Panc1 (cell line): ENCODE measurements around the gene HMX1. TPM values are rescaled to one million over a fixed set of nuclear protein-coding genes. Genes with fewer than 3 reads are reported as not detected.

Source experiments
- ATAC-seq: fragments of 200-7000 bp; cut with Tn5 transposase; 2 replicates; pipeline ENCODE4 v1.9.1; 2020; ENCODE audit warnings: mild to moderate bottlenecking, moderate library complexity
- BruUV-seq: library from RNA; stranded (reverse); fragments of 400-500 nt; replicated peaks from 2 replicates; lab custom pipeline; 2021; lab: Mats Ljungman, UMichigan
- CTCF ChIA-PET: fragments of 300-600 bp; sonication (Branson Sonifier 250); formaldehyde crosslinking; loops from one replicate; lab custom pipeline; 2022; ENCODE audit warnings: antibody characterized with exemption; lab: Charles Lee
- POLR2A ChIA-PET: fragments of 300-600 bp; sonication (Branson Sonifier 250); formaldehyde crosslinking; loops from one replicate; lab custom pipeline; 2022; ENCODE audit warnings: antibody characterized with exemption; lab: Charles Lee
- DNase-seq: peaks from one replicate; pipeline ENCODE4 v3.0.0-alpha.2; 2010; ENCODE audit warnings: low read depth, low spot score
- H3K27ac ChIP-seq: 2 replicates; pipeline ENCODE4 v1.5.1; 2011; ENCODE audit warnings: mild to moderate bottlenecking, low read length, inconsistent platforms
- H3K27me3 ChIP-seq: fragments of 200-500 bp; sonication (Bioruptor generic); 2 replicates; pipeline ENCODE4 v1.6.0; 2014; ENCODE audit warnings: low read length, inconsistent platforms; ENCODE audit not compliant: control insufficient read depth, insufficient read depth
- H3K36me3 ChIP-seq: fragments of 200-500 bp; sonication (Bioruptor generic); 2 replicates; pipeline ENCODE4 v1.5.1; 2014; ENCODE audit warnings: inconsistent platforms, mild to moderate bottlenecking, low read length, moderate library complexity; ENCODE audit not compliant: control insufficient read depth, insufficient read depth
- H3K4me1 ChIP-seq: 2 replicates; pipeline ENCODE4 v1.5.1; 2011; ENCODE audit warnings: inconsistent platforms, mild to moderate bottlenecking, low read length, moderate library complexity; ENCODE audit not compliant: control insufficient read depth, insufficient read depth
- H3K4me3 ChIP-seq, 2 experiments: 2 replicates each; pipeline ENCODE4 v1.5.1; 2011 to 2012; ENCODE audit warnings: low read depth in 2 of 2, low read length in 2 of 2, mild to moderate bottlenecking in 2 of 2, inconsistent platforms in 1 of 2, moderate library complexity in 1 of 2
- H3K9me3 ChIP-seq: fragments of 200-500 bp; sonication (Bioruptor generic); 2 replicates; pipeline ENCODE4 v1.5.1; 2014; ENCODE audit warnings: low read depth, mild to moderate bottlenecking, inconsistent platforms, low read length, moderate library complexity; ENCODE audit not compliant: control insufficient read depth, insufficient read depth
- POLR2AphosphoS5 ChIP-seq: IDR thresholded peaks from 2 replicates; pipeline ENCODE4 v1.6.1; 2012; ENCODE audit warnings: mild to moderate bottlenecking, low read depth, low read length, moderate library complexity
- SIN3A ChIP-seq: IDR thresholded peaks from 2 replicates; pipeline ENCODE4 v1.6.1; 2012; ENCODE audit warnings: low read depth, mild to moderate bottlenecking, low read length, moderate library complexity, borderline replicate concordance; ENCODE audit not compliant: insufficient read depth
- TCF7L2 ChIP-seq: IDR thresholded peaks from 2 replicates; pipeline ENCODE4 v1.6.1; 2011; ENCODE audit warnings: mild to moderate bottlenecking, low read depth, low read length, inconsistent platforms
- in situ Hi-C: cut with HindIII; loops from 2 replicates; pipeline ENCODE4 v1.10.0; 2016; ENCODE audit warnings: low sequenced_read_pairs, low pct_unique_long_range_greater_than_20kb
- intact Hi-C: fragments of 100-400 bp; cut with micrococcal nuclease; formaldehyde crosslinking; loops from one replicate; pipeline ENCODE4 v1.10.0; 2022; ENCODE audit not compliant: unreplicated experiment
- total RNA-seq: library from RNA; stranded (reverse); gene quantifications from one replicate; pipeline ENCODE4 v1.2.1, GENCODE V29; 2021; ENCODE audit not compliant: unreplicated experiment
- TF ChIP-seq, protein P1 (sequence below), 2 experiments: IDR thresholded peaks; 2 replicates each; pipeline ENCODE4 v1.6.1; 2011 to 2012; ENCODE audit warnings: low read depth in 2 of 2, control low read depth in 1 of 2, low read length in 1 of 2, mild to moderate bottlenecking in 1 of 2, moderate library complexity in 1 of 2; ENCODE audit not compliant: insufficient read depth in 1 of 2
- TF ChIP-seq, protein P2 (sequence below): fragments of 450-650 bp; IDR thresholded peaks from 2 replicates; pipeline ENCODE4 v1.5.1; 2017; ENCODE audit warnings: mild to moderate bottlenecking

The HMX1 gene
- total RNA-seq, 1 experiment from 2014 or later, result not detected

DNA sequence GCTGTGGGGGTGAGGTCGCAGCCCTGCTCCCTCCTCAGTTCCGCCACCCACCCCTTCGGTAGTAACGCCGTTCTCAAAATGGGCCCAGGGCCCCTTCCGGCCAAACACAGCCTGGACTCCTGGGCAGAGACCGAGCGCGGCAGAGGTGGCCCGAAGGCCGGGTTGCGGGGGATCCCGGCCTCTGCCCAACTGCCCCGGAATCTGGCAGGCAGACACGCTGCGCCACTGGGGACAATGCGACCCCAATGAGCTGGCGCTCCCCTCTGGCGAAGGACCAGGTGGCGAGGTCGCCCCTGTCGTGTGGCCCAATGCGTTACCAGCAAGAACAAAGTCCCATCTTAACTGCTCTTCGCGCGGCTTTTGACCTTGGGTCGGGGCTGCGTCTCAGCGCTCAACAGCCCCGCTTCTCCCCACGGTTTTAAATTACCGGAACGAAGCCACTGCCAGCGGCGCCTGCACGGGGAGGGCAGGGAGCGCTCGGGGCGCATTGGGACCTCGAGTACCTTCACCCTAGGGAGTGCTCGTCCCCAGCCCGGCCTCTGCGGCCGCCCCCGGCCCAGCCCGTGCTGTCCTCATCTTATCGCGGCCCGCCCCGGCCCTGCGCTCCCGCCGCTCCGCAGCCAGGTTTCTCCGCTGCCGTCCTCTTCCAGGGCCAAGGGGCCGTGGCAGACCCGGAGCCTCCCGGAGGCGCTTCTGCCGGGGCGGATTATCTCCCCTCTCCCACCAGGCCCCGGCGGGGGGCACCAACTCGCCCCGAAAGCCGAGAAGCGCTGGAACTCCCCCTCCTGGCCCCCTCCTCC, 22.2 kb upstream of the HMX1 start:
- in situ Hi-C loops, result no loop called here
- Histone ChIP-seq H3K4me3 (no peak overlapping the region), H3K36me3 (no peaks in the 10 kb centered on the region), H3K9me3 (no peaks in the 10 kb centered on the region), H3K27me3 (no peaks in the 10 kb centered on the region), H3K4me1 (no peaks in the 10 kb centered on the region), H3K27ac (no peak overlapping the region)
- no peak for ATAC-seq
- DNase-seq, result no peak
- no TSS peak for BruUV-seq
- TF ChIP-seq SIN3A (no peak), TCF7L2 (no peak), POLR2AphosphoS5 (no peak)
- TF ChIP-seq, protein P1, sequence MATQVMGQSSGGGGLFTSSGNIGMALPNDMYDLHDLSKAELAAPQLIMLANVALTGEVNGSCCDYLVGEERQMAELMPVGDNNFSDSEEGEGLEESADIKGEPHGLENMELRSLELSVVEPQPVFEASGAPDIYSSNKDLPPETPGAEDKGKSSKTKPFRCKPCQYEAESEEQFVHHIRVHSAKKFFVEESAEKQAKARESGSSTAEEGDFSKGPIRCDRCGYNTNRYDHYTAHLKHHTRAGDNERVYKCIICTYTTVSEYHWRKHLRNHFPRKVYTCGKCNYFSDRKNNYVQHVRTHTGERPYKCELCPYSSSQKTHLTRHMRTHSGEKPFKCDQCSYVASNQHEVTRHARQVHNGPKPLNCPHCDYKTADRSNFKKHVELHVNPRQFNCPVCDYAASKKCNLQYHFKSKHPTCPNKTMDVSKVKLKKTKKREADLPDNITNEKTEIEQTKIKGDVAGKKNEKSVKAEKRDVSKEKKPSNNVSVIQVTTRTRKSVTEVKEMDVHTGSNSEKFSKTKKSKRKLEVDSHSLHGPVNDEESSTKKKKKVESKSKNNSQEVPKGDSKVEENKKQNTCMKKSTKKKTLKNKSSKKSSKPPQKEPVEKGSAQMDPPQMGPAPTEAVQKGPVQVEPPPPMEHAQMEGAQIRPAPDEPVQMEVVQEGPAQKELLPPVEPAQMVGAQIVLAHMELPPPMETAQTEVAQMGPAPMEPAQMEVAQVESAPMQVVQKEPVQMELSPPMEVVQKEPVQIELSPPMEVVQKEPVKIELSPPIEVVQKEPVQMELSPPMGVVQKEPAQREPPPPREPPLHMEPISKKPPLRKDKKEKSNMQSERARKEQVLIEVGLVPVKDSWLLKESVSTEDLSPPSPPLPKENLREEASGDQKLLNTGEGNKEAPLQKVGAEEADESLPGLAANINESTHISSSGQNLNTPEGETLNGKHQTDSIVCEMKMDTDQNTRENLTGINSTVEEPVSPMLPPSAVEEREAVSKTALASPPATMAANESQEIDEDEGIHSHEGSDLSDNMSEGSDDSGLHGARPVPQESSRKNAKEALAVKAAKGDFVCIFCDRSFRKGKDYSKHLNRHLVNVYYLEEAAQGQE (IDR thresholded peaks at IDR 0.05; ENCODE audit: insufficient read depth in 1 of 2, low read depth in 2 of 2, low read length in 1 of 2), result no peak
- TF ChIP-seq, protein P2, sequence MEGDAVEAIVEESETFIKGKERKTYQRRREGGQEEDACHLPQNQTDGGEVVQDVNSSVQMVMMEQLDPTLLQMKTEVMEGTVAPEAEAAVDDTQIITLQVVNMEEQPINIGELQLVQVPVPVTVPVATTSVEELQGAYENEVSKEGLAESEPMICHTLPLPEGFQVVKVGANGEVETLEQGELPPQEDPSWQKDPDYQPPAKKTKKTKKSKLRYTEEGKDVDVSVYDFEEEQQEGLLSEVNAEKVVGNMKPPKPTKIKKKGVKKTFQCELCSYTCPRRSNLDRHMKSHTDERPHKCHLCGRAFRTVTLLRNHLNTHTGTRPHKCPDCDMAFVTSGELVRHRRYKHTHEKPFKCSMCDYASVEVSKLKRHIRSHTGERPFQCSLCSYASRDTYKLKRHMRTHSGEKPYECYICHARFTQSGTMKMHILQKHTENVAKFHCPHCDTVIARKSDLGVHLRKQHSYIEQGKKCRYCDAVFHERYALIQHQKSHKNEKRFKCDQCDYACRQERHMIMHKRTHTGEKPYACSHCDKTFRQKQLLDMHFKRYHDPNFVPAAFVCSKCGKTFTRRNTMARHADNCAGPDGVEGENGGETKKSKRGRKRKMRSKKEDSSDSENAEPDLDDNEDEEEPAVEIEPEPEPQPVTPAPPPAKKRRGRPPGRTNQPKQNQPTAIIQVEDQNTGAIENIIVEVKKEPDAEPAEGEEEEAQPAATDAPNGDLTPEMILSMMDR, result no peak
- CTCF ChIA-PET, result no interaction called here
- POLR2A ChIA-PET, result no interaction called here
- intact Hi-C loops, result no loop called here

DNA sequence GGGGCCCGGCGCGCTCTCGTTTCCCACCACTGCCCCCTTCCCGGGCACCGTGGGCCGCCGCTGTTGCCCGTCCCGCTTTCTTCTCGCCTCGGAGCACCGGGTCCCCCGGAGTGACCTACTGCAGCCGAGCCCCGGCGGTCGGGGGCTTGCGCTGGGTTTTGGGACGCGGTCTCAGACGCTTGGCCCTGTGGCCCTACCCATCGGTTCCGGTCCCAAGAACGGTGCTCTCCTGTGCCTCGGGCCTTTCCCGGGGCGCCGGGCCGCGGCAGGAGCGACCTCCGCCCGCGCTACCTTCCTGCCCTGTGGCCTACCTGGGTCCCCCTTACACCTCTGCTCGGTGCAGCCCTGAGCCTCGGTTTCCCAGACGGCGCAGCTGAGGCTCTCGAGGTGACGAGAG, 21.6 kb upstream of the HMX1 start:
- ChIA-PET POLR2A (no interaction called here), CTCF (no interaction called here)
- H3K4me3 ChIP-seq, result no peak overlapping the region
- no peak for DNase-seq
- H3K36me3 ChIP-seq, result no peaks in the 10 kb centered on the region
- no peak for ATAC-seq
- H3K4me1 ChIP-seq, result no peaks in the 10 kb centered on the region
- H3K27ac ChIP-seq, result no peak overlapping the region
- TF ChIP-seq, protein P1 (IDR thresholded peaks at IDR 0.05; ENCODE audit: insufficient read depth in 1 of 2, low read depth in 2 of 2, low read length in 1 of 2), result no peak
- no peak for TF ChIP-seq POLR2AphosphoS5
- no peak for TF ChIP-seq TCF7L2
- TF ChIP-seq, protein P2, result no peak
- TF ChIP-seq SIN3A, result no peak
- H3K9me3 ChIP-seq, result no peaks in the 10 kb centered on the region
- intact Hi-C loops (no loop called here), in situ Hi-C loops (no loop called here)
- BruUV-seq, result no TSS peak
- H3K27me3 ChIP-seq, result no peaks in the 10 kb centered on the region
